GM19395 (cell line): Measurements from ENCODE around the gene RABL2B.

ENCODE experiments used
- ATAC-seq: cut with Tn5 transposase; IDR thresholded peaks from one replicate; pipeline ENCODE4 v1.9.1; 2021; ENCODE audit warnings: mild to moderate bottlenecking, moderate library complexity; ENCODE audit not compliant: unreplicated experiment

The RABL2B gene

GRCh38 chr22:50723991-50724390 is 59.4 kb downstream of the RABL2B start:
- no peak for ATAC-seq

DNA sequence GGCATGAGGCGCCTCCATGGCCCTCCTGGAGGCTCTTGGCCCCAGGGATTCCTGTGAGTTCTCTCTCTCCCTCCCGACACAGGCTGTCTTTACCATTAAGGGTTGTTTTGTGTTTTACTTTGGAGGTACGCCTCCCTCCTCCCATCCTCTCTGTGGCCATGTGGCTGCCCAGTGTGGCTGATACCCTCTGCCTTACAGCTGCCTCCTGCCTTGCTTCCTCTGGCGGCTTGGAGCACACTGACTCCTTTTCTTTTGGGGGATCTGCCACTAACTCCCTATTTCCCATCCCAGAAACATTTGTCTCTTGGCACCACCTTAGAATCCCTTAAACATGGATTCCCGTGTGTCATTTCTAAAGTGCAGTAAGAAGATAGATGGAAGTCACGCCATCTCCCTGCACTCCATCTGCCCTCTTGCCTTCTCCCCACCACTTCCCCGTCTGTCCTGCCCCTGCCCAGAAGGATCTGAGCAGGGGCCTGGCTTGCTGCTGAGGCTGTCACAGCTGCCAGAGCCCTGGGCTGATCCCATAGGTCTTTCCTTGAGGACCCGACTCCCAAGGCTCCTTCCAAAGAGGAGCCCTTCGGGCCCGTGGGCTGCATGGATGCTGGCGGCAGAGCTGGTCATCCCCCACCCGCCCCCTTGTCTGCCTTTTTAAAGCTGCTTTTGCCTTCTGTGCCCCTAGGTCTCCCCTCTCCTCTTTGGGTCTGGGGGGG is 60.6 kb downstream of the RABL2B start:
- ATAC-seq: no peak

DNA sequence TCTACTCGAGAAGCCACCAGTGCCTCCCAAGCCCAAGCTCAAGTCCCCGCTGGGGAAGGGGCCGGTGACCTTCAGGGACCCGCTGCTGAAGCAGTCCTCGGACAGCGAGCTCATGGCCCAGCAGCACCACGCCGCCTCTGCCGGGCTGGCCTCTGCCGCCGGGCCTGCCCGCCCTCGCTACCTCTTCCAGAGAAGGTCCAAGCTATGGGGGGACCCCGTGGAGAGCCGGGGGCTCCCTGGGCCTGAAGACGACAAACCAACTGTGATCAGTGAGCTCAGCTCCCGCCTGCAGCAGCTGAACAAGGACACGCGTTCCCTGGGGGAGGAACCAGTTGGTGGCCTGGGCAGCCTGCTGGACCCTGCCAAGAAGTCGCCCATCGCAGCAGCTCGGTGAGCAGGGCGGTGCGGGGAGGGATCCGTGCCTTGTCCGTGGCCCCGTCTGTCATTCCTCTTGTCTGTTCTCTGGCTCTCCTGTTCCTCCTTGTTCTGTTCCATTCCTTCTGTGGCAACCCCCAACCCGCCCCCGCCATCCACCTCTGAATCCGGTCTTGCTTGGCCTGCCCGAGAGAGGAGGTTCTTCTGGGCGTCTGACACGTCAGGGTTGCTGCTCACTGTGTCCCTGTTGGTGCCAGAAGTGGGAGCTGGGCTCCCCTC is 61.3 kb downstream of the RABL2B start:
- ATAC-seq: no peak

DNA sequence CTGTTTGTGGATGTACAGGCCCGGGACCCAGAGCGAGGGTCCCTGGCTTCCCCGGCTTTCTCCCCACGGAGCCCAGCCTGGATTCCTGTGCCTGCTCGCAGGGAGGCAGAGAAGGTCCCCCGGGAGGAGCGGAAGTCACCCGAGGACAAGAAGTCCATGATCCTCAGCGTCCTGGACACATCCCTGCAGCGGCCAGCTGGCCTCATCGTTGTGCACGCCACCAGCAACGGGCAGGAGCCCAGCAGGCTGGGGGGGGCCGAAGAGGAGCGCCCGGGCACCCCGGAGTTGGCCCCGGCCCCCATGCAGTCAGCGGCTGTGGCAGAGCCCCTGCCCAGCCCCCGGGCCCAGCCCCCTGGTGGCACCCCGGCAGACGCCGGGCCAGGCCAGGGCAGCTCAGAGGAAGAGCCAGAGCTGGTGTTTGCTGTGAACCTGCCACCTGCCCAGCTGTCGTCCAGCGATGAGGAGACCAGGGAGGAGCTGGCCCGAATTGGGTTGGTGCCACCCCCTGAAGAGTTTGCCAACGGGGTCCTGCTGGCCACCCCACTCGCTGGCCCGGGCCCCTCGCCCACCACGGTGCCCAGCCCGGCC is 62.1 kb downstream of the RABL2B start:
- no peak for ATAC-seq

DNA sequence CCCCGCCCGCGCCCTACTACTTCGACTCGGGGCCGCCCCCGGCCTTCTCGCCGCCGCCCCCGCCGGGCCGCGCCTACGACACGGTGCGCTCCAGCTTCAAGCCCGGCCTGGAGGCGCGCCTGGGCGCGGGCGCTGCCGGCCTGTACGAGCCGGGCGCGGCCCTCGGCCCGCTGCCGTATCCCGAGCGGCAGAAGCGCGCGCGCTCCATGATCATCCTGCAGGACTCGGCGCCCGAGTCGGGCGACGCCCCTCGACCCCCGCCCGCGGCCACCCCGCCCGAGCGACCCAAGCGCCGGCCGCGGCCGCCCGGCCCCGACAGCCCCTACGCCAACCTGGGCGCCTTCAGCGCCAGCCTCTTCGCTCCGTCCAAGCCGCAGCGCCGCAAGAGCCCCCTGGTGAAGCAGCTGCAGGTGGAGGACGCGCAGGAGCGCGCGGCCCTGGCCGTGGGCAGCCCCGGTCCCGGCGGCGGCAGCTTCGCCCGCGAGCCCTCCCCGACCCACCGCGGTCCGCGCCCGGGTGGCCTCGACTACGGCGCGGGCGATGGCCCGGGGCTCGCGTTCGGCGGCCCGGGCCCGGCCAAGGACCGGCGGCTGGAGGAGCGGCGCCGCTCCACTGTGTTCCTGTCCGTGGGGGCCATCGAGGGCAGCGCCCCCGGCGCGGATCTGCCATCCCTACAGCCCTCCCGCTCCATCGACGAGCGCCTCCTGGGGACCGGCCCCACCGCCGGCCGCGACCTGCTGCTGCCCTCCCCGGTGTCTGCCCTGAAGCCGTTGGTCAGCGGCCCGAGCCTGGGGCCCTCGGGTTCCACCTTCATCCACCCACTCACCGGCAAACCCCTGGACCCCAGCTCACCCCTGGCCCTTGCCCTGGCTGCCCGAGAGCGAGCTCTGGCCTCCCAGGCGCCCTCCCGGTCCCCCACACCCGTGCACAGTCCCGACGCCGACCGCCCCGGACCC is 62.9 kb downstream of the RABL2B start:
- ATAC-seq: no peak

- no peak for ATAC-seq
Observed at GRCh38 chr22:50719814-50720300, 63.6 kb downstream of the RABL2B start.

DNA sequence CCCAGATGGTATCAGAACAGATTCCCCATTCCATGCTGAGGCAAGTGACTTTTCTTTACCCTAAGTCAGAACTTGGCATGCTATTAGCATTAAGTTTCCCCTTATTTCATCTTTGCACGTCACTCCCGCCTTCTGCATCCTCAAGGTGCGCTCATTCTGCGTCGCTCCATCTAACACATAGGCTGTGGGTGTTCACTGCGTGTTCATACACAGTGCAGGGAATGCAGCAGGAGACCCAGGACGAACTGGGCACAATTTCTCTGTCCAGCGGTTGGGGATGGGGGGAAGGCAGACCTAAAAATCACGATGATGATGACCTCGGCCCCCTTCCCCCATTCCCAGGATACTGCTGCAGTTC is 65.1 kb downstream of the RABL2B start:
- no peak for ATAC-seq

GRCh38 chr22:50717709-50718351 is 65.6 kb downstream of the RABL2B start:
- ATAC-seq: no peak
